AML-193 (cell line): ENCODE results near the gene GNAL.

Source experiments
- DNase-seq, 2 experiments: peaks; one replicate each; lab custom pipeline; 2025; lab: John Stamatoyannopoulos, UW

Gene GNAL

DNA sequence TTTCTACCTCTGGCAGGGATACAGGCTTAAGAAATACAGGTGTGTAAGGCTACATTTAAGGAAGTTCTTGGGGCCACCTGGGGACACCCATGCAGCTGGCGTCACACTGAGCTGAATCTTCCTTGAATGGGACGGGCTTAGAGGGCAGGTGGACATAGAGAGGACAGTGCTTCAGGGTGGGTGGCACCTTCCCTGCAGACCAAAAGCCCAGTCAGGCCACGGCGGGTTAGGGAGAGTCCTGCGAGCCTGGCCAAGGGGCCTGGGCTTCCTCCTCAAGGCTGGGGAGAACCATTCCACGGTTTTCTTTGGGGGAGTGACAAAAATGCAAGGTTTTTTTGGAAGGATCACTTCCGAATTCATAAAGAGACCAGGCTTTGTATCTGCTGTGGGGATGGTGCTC is 73.4 kb downstream of the GNAL start:
- DNase-seq: no peak

DNA sequence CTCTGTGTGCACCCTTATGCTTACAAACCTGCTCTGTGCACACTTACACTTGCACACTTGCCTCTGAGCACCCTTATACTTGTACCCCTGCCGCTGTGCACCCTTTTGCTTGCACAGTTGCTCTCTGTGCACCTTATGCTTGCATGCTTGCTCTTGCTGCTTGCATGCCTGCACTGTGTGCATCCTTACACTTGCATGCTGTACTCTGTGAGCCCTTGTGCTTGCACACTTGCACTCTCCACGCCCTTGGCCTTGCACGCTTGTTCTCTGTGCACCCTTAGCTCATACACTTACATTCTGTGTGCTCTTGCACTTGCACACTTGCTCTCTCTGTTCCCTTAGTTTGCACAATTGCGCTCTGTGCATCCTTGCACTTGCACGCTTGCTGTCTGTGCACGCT is 78.3 kb downstream of the GNAL start:
- DNase-seq: no peak

DNA sequence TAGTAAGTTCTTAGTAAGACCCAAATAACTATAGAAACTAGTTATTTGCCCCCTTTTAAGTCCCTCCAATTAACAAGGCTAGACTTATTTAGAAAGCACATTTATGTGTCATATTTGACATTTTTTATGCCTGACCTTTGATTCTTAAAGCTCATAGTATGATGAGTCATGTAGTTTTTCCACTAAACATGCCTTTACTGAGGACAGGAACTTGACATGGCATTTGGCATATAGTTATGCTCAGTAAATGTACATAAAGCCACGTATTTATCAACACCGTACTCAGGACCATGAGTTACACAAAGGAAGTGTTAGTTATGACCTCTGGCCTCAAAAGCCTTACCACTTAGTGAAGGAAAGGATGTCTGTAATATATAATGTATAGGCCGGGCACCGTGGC is 78.9 kb downstream of the GNAL start:
- DNase-seq: no peak

DNA sequence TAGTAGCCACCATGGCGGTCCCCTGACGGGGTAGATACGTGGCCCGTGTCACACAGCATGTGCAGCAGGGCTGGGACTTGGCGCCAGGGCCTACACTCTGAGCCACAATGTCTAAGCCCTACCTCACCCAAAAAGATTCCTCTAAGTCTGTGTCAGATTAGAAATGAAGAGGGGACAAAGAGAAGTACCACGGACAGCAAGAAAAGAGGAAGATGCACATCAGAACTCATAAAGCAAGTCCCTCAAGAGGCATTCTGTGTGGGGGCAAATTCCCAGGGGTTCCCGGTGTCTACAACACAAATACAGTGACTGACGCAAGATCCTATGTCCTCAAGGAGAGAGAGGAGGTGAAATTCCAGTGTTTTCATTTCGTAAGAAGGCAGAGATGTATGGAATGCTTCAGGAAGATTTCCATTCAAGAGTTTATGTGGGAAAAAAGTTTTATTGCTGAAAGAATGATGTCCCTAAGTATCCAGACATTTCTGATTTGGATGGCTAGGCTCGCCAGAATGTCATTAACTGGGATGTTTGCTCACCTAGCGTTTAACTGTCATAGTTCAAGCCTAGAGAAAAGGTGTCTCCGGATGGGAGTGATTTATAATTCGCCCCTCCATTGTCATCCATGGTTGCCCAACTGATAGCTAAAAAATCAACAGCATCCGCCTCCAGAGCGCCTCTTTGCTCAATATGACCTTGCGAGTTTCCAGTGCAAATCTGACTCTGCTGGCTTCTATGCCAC is 86.5 kb downstream of the GNAL start:
- no peak for DNase-seq

DNA sequence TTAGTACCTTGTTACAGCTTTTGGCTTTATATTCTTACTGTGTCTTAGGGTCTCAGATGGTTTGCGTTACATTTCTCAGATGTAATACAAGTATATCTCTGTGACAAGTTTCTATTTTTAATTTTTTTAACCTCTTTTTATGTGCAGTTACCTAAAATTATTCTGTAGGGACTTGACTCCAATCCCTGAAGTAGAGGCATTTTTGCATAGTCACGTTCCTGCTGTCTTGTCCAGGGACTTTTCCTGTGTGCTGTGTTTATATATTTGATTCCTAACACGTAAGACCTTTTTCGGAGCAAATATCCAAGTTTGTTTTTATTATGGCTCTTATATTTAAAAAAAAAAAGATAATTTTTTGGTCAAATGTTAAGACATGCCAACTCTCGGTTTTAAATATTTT is 91.0 kb downstream of the GNAL start:
- DNase-seq: no peak

DNA sequence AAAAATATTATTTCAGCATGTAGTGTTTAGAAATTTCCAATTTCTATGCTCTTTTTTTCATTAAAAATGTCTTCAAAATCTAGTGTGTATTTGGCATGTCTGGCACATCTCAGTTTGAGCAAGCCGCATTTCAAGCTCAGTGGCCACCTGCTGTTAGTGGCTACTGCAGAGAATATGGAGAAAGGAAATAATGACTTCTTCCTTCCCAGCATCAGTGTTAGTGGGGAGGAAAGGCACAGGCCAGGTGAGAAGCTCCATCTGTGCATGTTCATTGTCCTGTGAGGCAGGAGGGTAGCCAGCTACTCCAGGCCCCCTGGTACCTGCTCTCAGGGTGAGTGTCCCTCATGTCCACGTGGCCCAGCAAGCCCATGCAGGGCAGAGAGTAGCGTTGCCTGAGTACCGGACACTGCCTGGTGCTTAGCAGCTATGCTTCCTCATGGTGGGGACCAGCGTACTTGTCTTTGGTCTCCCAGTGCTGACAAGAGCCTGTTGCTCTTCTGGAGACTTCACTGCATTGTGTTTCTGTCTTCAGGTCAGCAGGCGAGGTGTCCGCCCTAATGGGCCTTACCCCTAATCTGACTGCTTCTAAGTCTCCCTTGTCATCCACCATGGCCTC is 94.8 kb downstream of the GNAL start:
- DNase-seq: no peak

DNA sequence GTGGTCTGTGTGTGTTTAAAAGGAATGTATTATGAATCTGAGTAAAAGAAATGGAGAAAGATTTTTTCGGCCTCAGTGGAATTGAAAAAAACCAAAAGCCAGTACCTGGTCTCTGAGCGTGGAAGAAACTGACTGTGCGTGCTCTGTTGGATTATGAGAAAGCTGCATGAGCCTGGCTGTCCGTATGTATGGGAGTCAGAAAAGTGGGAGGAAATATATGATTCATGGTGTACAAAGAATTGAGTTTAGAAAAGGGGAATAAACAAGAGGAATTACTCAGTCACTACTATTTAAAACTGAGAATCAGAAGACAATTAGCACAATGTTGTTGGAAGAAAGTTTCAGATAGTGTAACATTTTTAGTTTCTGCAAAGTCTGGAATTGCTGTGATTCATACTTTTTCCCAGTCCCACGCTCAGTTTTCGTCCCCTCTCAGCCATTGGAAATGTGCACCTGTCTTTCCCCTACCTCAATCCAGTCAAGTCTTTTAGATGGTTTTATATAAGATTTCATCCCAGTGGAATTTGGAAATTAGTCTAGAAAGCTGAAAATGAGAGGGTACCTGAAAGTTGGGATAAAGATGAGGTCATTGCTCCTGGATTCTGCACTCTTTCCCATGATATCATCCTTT is 95.7 kb downstream of the GNAL start:
- no peak for DNase-seq

DNA sequence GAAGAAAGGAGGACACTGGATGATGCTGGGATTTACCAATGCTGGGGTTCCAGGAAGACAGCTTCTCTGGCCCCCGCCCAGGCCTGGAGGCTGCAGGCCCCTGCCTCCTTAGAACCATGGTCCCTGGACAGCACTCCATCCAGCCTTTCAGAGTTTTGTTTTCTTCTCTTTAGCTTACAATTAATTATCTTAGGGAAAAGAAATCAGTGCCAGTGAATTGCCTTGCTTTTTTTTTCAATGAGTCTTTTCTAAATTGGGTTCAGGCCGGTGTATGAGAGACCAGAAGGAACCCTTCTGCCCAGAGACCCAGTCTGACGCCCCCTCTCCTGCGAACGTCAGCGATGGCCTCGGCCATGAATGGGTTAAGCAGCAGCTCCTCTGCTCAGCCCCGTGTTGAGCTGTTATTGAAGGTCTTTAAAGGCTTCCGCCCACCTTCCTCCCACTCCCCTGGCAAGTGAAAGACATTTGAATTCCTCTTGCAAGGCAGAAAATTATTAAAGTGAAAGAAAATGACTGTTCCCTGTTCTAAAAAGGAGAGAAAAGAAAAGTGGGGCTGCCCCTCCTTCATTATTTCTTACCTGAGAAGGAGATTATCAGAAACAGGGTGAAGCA is 96.5 kb downstream of the GNAL start:
- DNase-seq: no peak

DNA sequence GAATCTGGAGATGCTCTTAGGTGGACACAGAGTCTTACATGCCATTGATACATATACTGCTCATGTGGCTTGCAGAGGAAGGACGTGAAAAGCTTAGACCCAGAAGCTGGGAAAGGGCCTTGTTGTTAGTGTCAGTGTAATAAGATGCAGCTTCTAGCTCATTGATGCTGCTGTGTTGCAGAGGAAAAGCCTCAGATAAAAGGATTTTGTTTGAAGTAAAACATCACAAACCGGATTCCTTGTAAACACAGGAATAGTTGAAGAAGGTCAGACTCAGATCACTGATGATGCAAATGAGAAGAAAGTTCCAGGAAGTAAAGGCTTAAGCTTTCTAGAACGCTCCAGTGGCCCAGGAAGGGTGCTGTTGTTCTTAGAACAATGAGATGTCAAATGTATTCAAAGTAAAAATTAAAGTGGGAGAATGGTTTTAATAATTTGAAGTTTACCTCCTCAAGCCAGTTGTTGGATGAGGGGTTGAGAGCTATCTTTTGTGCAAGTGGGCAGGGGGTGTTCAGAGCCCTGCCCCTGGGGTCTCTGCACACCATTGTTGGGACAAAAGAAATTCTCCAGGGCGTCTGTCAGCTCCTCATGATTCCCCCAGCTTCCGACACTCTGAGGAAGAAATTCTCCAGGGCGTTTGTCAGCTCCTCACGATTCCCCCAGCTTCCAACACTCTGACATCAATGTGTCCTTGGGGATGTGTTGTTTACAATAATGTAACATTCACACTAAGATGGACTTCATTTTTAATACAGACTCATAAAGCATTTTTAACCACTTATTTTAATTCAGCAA is 100.8 kb downstream of the GNAL start:
- DNase-seq: no peak

DNA sequence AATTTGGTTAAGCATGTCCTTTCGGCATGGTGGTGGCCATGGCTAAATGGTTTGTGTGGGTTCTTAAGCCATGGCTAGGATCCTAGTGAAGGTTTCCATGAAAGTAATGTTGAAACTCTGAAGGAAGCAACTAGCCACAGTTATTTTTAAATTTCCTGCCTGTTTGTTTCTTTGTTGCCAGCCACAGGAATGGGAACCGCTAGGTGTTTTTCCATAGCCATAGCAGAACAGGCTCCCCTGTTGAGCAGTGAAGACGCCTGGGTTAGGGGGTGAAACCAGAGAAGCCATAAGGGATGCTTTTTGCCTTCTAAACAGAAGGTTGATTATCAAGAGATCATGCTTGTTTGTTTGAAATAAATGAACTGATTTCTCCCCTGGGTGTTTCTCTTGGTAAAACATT is 102.1 kb downstream of the GNAL start:
- no peak for DNase-seq

DNA sequence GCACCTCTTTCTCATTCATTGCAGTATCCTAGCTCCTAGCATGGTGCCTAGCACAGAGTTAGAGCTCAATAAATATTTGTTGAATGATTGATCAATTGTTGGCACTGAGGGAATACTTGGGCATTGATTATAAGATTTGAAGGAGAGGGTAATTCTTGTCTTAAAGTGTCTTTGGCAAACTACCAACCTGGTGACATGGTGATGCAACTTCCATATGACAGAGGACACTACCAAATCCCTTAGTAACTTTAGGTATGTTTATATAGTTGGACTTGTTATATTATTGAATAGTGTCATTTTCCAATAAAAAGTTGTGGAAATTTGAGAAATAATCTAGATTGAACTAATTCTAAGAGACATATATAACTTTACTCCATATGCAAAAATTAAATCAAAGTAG is 103.6 kb downstream of the GNAL start:
- no peak for DNase-seq

DNA sequence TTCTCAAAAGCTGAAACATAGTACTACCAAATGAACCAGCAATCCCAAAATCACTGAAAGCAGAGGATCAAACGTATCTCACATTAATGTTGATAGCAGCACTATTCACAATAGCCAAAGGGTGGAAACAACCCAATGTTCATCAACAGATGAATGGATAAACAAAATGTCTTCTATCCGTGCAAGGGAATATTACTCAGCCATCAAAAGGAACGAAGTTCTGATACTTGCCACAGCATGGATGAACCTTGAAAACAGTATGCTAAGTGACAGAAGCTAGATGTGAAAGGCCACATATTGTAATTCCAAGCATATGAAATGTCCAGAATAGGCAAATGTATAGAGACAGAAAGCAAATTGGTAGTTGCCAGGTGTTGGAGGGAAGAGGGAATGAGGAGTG is 105.1 kb downstream of the GNAL start:
- no peak for DNase-seq

DNA sequence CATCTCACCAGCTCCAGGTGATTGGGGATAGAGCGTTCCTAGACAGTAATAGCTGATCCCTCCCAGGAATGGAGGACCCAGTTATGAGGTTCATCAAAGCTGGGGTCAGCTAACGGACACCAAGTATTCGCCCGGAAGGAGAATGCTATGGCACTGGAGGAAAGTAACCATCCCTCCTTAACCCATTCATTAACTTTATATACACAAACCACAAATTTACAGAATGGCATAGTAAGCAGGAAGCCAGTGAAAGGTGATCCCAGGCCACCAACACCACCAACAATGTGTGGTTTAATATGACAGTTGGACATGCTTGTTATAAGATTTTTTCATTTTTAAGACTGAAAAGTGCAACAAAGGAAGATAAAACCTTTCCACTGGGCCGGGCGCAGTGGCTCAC is 106.9 kb downstream of the GNAL start:
- no peak for DNase-seq

DNA sequence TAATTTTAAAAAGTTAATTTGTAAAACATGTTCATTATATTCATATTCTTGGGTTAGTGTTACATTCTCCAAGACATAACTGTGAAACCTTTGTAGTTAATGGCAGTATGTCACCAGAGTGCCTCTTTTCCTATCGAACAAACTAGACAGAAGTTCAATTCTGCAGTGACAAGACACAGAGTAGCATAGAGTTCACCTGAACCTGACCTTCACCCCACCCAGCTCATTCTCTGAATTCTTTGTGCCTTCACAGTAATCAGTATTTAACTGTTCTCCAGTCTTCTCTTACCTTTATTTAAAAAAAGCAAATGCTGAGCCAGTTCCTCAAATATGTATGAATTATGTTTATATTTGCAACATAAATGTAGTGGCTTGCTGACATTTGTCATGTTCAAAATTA is 109.2 kb downstream of the GNAL start:
- no peak for DNase-seq

DNA sequence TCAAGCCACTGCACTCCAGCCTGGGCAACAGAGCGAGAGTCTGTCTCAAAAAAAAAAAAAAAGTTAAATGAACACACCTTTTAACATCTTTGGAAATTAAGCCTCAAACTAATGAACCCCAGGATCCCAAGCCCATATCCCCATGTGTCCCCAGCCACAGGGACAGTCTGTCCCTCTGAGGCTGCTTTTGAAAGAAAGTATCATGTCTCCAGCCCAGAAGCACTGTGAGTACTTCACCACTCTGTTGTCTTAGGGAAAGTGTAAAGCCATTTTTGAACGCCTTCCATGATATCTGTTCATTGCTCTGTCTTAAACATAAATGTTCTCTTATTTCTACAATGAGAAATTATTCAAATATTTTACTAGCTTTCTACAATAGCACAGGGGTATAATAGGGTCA is 110.0 kb downstream of the GNAL start:
- no peak for DNase-seq

DNA sequence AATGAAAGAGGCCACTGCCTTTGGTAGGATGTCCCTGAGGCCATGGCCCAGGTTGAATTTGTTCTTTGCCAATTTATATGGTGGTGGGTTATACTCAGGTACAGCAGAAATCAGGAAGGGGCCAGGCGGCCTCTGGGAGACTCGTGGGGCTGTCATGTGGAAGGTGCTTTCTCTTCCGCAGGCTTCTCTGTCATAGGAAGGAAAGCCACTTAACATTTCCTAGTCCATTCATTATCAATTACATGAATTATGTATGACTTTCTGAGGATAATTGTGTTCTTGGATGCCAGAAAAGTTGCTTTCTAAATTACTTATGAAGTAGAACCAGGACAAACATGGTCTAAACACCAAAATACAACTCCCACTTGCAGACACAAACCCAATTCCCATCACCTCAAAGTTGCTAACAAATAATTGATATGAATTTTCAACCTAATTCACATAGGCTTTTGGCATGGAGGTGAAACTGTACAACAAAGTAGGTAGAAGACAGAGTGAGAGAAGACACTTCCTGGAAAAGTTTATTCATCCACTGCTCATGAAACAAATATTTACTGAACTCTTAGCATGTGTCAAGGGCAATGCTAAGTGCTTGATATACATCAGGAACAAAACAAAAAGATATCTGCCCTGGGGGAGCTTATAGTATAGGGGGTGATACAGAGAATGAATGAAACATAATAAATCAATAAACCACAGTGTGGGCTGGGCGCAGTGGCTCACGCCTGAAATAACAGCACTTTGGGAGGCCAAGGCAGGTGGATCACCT is 111.7 kb downstream of the GNAL start:
- DNase-seq: no peak

DNA sequence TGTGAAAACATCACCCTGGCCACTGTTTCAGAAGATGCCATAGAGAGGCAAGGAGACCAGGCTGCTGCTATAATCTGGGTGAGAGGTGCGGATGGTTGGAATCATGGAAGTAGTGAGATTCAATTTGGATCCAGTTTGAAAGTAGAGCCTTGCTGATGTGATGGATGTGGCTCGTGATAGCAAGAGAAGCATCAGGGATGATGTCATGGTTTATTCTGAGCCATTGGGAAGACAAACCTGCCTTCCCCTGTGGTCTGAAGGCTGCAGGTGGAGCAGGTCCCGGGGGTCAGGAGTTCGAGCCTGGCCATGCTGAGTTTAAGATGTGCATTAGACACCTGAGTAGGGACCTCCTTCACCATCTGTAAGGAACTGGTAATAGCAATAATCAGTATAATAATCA is 112.5 kb downstream of the GNAL start:
- DNase-seq: no peak

DNA sequence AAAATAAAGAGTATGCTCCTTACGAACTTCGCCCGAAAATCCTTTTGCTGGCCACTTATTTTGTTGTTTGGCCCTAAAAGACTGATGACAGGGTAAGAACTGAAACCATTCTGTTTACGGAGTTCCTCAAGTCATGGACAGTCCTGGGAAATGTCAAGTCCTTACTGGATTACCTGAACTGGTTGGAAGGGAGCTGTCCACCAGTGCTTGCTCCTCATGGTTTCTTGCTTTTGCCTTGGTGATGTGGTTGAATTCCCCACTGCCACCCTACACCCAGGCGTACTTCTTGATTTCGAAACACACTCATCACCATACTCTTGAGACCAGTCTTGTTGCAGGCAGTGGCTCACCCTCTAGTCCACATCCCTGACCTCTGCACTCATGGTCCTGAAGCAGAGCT is 113.1 kb downstream of the GNAL start:
- DNase-seq: no peak

DNA sequence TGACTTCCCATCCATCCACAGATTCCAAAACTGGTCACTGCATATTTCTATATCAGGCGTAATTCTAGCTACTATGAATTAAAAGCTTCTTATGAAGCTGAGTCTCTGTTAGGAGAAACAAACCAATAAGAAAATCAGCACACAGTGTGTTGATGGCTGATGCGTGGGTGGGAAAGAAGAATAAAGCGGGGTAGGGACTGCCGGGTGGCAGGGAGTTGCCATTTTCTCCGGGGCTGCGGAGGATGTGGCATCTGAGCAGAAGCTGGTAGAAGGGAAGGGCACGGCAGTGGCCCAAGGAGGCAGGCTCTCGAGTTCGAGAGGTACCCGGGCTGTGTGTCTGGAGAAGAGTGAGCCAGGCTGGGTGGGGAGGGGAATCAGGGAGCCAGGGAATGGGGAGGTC is 113.5 kb downstream of the GNAL start:
- no peak for DNase-seq

DNA sequence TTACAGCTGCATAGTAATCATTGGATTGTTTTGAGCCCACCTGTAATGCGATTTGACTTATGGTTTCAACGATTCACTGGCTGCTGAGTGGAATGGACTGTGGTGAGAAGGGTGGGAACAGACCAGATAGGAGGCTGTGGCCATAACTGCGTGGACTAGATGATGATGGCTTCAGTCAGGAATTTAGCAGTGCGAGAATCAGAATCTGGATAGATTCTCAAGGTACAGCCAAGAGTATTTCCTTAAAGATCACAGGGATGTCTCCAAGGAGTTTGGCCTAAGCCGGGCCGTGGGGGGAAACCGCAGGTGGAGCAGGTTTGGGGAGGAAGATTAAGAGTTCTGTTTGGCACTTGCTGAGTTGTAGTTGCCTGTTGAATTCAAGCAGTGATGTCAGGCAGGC is 118.2 kb downstream of the GNAL start:
- no peak for DNase-seq

DNA sequence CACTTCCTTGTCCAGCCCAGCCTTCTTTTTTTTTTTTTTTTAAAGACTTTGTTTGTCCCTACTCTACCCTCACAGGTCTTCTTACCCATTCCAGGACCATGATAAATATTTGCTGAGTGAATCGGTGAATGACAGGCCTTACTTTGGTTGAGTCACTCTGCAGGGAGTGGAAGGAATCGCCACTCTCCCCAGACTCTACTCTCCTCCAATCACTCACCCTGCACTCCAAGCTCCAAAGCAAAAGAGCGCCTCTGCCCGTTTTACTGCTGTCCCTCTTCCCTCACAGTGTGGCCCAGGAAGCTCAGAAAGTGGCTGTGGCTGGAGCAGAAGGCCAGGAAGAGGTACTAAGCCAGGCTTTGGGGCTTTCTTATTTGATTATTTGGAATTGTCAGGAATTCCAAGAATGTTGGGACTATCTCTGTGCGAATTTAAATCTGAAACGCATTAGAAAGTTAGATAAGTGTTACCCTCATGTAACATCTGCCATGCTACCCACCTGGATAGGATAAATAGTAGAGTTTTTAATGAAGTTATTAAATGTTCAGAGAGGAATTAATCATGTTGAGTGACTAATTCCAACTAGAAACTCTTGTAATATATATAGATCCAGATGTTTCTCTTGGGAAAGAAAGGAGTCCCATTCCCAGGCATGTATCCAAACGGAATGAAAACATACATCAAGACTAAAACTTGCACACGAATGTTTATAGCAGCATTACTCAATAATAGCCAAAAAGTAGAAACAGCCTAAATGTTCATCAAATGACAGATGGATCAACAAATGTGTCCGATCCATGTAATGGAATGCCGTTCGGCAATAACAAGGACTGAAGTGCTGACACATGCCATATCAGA is 119.2 kb downstream of the GNAL start:
- no peak for DNase-seq
